Hematopoietic multipotent progenitor cell treated with erythropoietin and hydrocortisone succinate and interleukin-3 and kit ligand, for 15 days (in vitro differentiated cells): ENCODE results near the gene TP53I11.
A peak's percentile ranks its signal among the peaks of the same experiment; 100 is the strongest.

Experiments
- DNase-seq: peaks from one replicate; pipeline ENCODE4 v3.0.0-alpha.2; 2015; ENCODE audit warnings: low spot score

TP53I11 gene

DNA sequence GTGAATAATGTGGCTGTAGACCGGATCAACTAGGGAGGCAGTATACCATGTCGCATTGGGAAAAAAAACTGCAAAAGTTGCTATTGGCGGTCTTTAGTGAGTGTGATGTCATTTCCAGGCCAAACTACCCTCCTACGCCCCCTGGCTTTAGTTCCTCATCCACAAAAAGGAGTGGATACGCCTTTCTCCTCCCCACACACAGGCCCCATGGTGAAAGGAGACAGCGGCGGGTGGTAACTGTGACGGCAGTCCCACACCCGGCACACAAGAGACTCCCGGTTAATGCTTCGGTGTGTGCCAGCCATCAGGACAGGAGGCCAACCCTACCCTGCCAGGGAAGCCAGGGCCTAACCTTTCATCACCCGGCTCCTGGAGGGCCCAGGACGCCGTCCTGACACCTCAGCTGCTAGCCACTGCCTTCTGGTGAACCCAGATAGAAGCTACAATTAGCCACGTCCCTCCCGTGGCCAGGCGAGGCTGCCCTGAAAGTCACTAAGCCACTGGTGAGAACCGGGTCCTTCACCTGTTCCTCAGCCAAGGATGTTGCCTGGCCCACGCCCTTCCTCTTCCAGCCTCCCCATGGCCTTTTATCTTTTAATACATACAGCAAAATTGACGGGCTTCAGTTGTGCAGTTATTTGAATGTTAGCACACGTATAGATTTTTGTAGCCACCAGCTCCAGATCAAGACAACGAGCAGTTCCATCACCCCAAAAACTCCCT is 10.8 kb downstream of the TP53I11 start:
- no peak for DNase-seq

DNA sequence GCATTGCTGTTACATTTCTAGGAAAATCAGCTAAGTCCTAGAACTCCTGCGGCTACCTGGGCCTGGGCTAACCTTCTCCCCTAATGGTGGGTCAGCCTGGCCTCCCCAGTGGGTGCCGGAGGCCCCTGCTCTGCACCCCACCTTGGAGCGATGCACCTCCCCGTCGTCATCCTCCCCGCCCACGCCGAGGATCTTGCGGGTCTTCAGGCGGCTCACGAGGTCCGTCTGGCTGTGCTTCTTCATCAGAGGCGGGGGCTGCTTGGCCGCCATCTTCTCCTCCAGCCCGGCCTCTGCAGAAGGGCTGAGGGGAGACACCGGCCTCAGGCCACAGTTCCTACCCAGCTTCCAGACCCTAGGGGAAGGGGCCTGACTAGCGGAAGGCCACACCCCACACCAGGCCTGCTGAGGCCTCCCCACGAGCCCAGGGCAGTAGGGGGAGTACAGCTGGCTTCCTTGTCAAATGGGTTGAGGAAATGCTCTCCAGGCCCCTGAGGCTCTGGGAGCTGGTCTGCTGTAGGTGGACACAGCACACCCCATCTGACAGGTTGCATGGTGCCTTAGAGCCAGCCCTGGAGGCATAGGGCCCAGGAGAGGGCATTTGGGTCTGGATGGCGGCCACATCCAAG is 12.5 kb downstream of the TP53I11 start:
- no peak for DNase-seq

GRCh38 chr11:44936951-44937543 is 13.6 kb downstream of the TP53I11 start:
- DNase-seq, result no peak

- DNase-seq, result peak; percentile 80
Measured at GRCh38 chr11:44936525-44936924, 14.2 kb downstream of the TP53I11 start.

DNA sequence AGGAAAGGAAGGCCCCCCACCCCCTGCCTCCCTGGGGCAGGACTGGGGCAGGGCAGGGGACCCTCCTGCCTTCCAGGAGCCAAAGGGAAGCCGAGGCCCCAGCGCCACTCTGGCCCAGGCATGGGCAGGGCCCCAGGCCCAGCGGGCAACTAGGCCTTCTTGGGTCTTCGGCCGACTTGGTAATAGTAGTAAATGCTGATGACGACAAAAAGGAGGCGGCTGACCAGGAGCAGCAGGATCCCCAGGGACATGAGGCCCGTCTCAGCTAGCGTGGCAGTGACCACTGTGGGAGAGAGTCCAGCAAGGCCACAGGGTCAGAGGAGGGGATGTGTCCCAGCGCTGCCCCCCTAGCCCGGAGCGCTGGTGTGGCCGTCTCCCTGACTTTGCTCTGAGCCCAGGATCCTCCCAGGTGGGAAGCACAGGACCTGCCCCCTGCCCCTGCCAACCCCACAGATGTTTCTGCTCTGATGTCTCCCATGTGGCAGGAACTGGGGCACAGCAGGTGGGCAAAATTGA is 15.9 kb downstream of the TP53I11 start:
- DNase-seq, result no peak

DNA sequence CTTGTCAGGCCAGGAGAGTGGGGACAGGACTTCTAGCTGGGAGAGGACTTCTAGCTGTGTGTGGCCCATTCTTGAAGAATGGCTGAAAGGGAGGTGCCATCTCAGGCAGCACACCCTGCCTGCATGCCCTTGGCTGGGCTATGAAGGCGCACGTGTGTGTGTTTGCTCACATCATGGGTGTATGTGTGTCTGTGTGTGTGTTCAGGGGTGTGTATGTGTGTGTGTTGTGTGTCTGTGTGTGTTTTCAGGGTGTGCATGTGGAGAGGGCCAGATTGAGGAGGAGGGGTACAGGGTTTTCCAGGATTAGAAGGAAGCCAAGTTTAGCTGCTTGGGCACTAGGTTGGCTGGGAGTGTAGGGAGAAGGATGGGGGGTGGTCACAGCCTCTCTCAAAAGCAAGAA is 16.6 kb downstream of the TP53I11 start:
- no peak for DNase-seq

- no peak for DNase-seq
Measured at GRCh38 chr11:44931466-44931865, 19.2 kb downstream of the TP53I11 start.

DNA sequence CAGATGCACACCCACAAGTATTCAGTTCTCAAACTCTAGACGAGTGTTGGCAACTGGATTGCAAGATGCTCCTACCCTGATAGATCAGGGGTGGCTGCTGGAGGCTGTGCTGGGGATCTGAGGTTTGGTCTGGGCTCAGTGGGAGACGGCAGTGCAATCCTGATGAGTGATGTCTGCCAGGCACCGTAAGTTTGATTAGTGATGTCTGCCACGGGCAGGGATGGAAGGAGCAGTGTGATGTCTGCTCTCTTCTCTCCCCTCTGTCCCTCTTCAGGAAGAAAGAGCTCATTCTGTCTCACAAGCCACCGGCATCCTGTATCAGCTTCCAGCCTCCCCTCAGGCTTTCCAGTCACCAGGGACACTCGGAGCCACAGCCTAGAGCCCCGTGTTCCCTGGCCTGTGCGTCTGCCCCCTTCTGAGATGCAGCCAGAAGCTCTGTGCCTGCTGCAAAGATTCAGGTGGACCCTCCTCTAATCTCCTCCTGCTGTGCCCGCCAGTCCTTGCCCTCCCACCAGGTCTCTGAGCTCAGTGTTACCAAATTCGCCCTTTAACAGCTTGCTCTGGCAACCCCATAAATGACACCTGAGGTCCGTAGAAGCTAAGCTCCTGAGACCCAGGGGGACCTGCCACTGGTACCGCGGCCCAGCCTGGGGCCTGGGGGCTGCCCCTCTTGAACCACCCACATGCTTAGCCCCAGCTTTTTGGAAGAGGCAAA is 19.9 kb downstream of the TP53I11 start:
- no peak for DNase-seq

- DNase-seq, result no peak
Measured at GRCh38 chr11:44928816-44929215, 21.9 kb downstream of the TP53I11 start.

DNA sequence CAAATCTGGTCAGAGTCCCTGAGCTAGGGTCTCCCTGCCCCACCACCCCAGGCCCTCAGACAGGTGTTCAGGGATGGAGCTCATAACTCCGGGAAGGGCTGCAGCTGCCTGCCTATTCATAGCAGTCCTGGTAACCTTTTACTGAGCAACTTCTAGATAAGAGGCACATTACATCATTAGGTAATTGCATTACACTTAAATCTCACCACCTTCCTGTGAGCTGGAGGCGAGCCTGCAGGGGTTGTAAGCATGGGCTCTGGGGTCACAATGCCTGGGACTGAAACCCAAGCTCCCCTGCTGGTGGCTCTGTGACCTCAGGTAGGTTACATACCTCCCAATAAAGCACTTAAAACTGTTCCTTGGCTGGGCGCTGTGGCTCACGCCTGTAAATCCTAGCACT is 22.5 kb downstream of the TP53I11 start:
- no peak for DNase-seq

DNA sequence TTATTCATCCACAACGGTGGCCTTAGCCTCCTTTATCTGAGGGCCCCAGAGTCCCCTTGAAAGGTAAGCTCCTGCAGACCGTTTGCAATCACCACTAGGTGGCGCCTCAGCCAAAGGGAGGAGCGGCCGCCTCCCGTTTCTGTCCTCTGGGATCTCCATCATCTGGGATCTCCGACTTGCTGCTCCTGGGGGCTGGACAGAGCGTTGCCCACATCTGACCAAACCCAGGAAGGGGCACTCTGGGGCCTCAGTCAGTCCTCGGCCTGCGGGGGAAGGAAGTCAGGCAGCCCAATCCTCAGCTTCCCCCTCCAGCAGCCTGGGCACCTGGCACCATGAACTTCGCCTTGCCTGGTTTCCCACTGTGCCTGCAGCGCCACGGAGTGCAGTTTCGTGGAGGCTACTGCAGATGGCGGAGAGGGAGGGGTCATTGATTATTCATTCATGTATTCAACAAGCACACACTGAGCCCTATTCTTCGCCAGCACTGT is 23.5 kb downstream of the TP53I11 start:
- peak; percentile 78 for DNase-seq

DNA sequence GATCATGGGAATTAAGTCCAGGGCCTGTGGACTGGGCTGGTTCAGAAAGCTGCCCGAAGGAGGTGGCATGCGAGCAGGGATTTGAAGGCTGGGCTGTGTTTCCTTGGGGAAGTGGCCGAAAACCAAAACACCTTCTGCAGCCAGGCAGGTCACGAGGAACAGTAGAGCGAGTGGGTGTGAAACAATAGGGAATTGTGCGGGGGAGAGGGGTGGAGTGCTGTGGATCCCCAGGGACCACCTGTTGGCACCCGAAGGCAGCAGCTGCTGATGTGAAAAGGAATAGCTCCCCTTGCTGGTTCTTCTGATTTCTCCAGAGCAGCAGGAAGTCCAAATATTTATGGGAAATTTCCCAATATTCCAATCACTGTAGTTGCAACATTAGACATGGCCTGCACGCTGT is 24.6 kb downstream of the TP53I11 start:
- DNase-seq, result no peak

- DNase-seq, result no peak
Measured at GRCh38 chr11:44923806-44924205, 26.9 kb downstream of the TP53I11 start.

DNA sequence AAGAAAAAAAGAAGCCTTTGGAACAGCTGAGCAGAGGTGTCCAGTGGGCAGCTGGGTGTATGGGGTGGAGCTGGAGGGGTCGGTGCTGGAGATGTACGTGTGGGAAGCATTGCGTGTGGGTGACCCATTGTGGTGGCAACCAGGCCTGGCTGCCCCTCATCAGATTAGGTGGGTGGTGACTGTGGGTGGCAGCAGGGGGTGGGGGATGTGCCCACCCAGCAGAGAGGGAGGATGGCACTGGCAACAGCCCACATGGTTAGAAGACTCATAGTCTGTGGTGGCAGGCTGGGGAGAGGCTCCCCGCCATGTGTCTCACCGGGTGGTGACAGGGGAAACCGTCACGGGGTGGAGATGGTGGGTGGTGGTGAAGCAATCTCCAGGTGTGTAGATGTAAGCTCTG is 27.6 kb downstream of the TP53I11 start:
- DNase-seq, result no peak

DNA sequence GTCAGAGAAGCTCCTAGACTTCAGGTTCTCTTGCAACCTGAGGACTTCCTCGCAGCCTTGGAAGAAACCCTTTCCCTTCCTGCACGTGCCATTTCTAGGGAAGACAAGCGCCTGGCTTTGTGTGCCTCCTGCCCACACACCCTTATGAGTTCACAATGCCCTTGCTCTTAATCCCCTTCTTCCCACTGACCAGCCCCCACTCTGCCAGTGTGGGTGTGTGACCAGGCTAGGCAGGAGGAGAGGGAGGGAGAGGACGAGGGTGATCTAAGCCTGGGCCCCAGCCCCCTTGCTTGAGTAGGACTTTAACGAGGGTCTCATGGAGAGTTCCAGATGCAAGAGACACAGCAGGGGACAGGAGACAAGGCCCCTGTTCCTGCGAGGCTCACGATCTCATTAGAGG is 30.2 kb downstream of the TP53I11 start:
- no peak for DNase-seq

DNA sequence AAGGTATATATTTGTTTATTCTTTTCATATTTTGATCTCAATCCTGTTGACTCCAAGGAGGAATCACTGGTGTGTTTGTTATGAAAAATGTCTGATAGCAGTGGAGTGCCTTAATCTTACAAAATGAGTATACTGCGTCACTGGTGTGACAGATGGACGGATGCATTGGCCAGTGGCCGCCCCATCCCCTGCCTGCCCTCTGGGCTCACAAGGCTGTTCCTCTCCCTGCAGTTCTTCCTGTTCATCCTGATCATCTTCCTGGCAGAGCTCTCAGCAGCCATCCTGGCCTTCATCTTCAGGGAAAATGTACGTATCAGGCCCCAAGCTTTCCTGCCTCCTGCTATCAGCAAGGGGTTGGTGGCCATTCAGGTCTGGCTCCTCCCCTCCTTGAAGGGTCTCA is 32.9 kb downstream of the TP53I11 start:
- DNase-seq, result no peak

- DNase-seq, result peak; percentile 87
Measured at GRCh38 chr11:44916801-44917385, 33.8 kb downstream of the TP53I11 start.

- DNase-seq, result peak; percentile 55
Measured at GRCh38 chr11:44916331-44916730, 34.4 kb downstream of the TP53I11 start.

- no peak for DNase-seq
Measured at GRCh38 chr11:44915621-44916020, 35.1 kb downstream of the TP53I11 start.

DNA sequence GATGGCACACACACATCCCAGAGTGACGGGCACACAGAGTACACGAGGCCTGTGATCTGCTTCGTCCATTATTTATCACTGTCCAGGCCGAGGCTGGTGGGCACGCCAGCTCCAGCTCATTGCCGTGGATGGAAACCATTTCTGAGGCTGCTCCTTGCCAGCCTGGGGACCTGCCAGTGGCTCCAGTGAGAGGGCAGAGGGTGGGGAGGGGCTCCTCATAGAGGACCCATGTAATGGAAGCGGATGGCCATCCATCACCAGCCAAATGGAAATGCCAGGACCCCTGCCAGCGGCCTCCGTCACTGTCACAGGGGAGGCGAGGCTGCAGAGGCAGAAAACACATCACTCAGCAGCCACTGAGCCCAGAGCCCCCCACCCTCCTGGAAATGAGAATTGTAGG is 35.7 kb downstream of the TP53I11 start:
- DNase-seq, result no peak

GRCh38 chr11:44914105-44914504 is 36.6 kb downstream of the TP53I11 start:
- no peak for DNase-seq

GRCh38 chr11:44913502-44913901 is 37.2 kb downstream of the TP53I11 start:
- no peak for DNase-seq
